Measurements from ENCODE around the gene PHF20. TPM values are rescaled to one million over a fixed set of nuclear protein-coding genes. Genes with fewer than 3 reads are reported as not detected.

Gene PHF20
- polyA plus RNA-seq, 2 donors = 13.0 to 15.8 TPM

DNA sequence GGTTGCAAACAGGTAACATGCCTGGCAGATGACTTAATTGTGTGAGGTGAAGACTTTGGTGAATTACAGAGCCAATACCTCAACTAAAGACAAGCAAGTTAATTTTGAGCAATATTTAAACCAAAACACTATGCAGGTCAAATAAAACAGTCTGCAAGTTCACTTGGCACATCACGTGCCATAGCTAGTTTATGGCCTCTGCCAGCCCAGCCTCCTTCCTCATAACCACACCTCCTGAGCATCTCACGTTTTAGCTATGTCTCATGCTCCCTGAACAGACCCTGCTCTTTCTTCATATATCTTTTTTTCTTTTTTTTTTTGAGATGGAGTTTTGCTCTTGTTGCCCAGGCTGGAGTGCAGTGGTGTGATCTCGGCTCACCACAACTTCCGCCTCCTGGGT lies 192.1 kb downstream of the PHF20 start:
- Histone ChIP-seq H3K4me1 (ENCODE audit: control insufficient read depth in 2 of 2, insufficient read depth in 2 of 2, low read length in 1 of 2) (peaks cover 0 to 3% of the 10 kb centered on the region in 2 donors), H3K9me3 (ENCODE audit: control insufficient read depth in 2 of 2, insufficient read depth in 1 of 2, low read depth in 1 of 2, low read length in 1 of 2) (no peaks in the 10 kb centered on the region), H3K27me3 (ENCODE audit: control insufficient read depth in 1 of 2, insufficient read depth in 2 of 2, low read length in 2 of 2) (no peaks in the 10 kb centered on the region), H3K27ac (ENCODE audit: low read depth in 2 of 2, low read length in 1 of 2) (no peak overlapping the region), H3K4me3 (ENCODE audit: low read depth in 1 of 2, low read length in 2 of 2) (no peak overlapping the region), H3K36me3 (ENCODE audit: control insufficient read depth in 2 of 2, insufficient read depth in 2 of 2, low read length in 1 of 2) (no peaks in the 10 kb centered on the region)
- 86 to 92% methylated on average over 4 of the region's 4 CpGs for WGBS, 2 donors

GRCh38 chr20:35967979-35968640 lies 196.3 kb downstream of the PHF20 start, which contains the start of gene CNBD2:
Gene CNBD2 (plus strand): TSS chr20:35968590. CDS start chr20:35968763, 173 bp downstream.
- WGBS, 2 donors = 89 to 98% methylated on average over 3 of the region's 3 CpGs
- Histone ChIP-seq H3K4me1 (ENCODE audit: control insufficient read depth in 2 of 2, insufficient read depth in 2 of 2, low read length in 1 of 2) (peaks cover 0 to 3% of the 10 kb centered on the region in 2 donors), H3K27me3 (ENCODE audit: control insufficient read depth in 1 of 2, insufficient read depth in 2 of 2, low read length in 2 of 2) (no peaks in the 10 kb centered on the region), H3K27ac (ENCODE audit: low read depth in 2 of 2, low read length in 1 of 2) (no peak within 1 kb of the TSS), H3K4me3 (ENCODE audit: low read depth in 1 of 2, low read length in 2 of 2) (no peak within 1 kb of the TSS), H3K9me3 (ENCODE audit: control insufficient read depth in 2 of 2, insufficient read depth in 1 of 2, low read depth in 1 of 2, low read length in 1 of 2) (no peaks in the 10 kb centered on the region), H3K36me3 (ENCODE audit: control insufficient read depth in 2 of 2, insufficient read depth in 2 of 2, low read length in 1 of 2) (no peaks in the 10 kb centered on the region)

DNA sequence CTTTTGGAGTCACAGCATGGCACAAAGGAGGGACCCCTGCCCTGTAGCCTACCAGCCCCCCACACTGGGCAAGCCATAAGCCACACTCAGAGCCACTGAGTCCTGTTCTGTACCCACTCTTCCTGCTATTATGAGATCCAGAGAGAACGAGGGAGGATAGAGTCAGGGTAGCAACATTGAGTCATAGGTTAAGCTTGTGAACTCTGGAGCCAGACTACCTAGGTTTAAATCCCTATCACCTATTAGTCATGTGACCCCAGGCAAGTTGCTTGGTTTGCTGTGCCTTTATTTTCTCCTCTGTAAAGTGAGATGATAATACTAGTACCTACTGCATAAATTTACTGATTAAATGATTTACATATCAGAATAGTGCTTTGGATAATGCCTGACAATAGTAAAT lies 197.1 kb downstream of the PHF20 start:
- Histone ChIP-seq H3K4me3 (ENCODE audit: low read depth in 1 of 2, low read length in 2 of 2) (no peak overlapping the region), H3K27ac (ENCODE audit: low read depth in 2 of 2, low read length in 1 of 2) (no peak overlapping the region), H3K9me3 (ENCODE audit: control insufficient read depth in 2 of 2, insufficient read depth in 1 of 2, low read depth in 1 of 2, low read length in 1 of 2) (no peaks in the 10 kb centered on the region), H3K27me3 (ENCODE audit: control insufficient read depth in 1 of 2, insufficient read depth in 2 of 2, low read length in 2 of 2) (no peaks in the 10 kb centered on the region), H3K36me3 (ENCODE audit: control insufficient read depth in 2 of 2, insufficient read depth in 2 of 2, low read length in 1 of 2) (no peaks in the 10 kb centered on the region), H3K4me1 (ENCODE audit: control insufficient read depth in 2 of 2, insufficient read depth in 2 of 2, low read length in 1 of 2) (peaks cover 0 to 3% of the 10 kb centered on the region in 2 donors)
- WGBS, 2 donors = 33 to 44% methylated on average over 1 of the region's 1 CpG

DNA sequence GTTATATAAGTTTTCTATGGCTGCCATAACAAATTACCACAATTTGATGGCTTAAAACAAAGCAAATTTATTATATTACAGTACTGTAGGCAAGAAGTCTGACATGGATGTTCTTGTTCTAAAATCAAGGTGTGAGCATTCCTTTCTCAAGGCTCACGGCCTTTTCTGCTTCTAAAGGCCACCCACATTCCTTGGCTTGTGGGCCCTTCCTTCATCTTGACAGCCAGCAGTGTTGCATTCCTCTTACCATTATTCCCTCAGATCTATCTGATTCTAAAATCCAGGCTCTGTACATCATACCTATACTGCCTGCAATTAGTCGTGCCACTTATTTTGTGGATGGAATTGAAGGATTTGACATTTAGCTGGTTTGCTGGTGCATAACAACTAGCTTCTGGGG lies 200.2 kb downstream of the PHF20 start:
- Histone ChIP-seq H3K4me3 (ENCODE audit: low read depth in 1 of 2, low read length in 2 of 2) (no peak overlapping the region), H3K36me3 (ENCODE audit: control insufficient read depth in 2 of 2, insufficient read depth in 2 of 2, low read length in 1 of 2) (no peaks in the 10 kb centered on the region), H3K9me3 (ENCODE audit: control insufficient read depth in 2 of 2, insufficient read depth in 1 of 2, low read depth in 1 of 2, low read length in 1 of 2) (no peaks in the 10 kb centered on the region), H3K27ac (ENCODE audit: low read depth in 2 of 2, low read length in 1 of 2) (no peak overlapping the region), H3K4me1 (ENCODE audit: control insufficient read depth in 2 of 2, insufficient read depth in 2 of 2, low read length in 1 of 2) (peaks cover 0 to 3% of the 10 kb centered on the region in 2 donors), H3K27me3 (ENCODE audit: control insufficient read depth in 1 of 2, insufficient read depth in 2 of 2, low read length in 2 of 2) (no peaks in the 10 kb centered on the region)
- WGBS, 2 donors = 77 to 84% methylated on average over 2 of the region's 2 CpGs

- H3K27ac ChIP-seq (ENCODE audit: low read depth in 2 of 2, low read length in 1 of 2) = no peak overlapping the region
- H3K36me3 ChIP-seq (ENCODE audit: control insufficient read depth in 2 of 2, insufficient read depth in 2 of 2, low read length in 1 of 2) = no peaks in the 10 kb centered on the region
- H3K4me3 ChIP-seq (ENCODE audit: low read depth in 1 of 2, low read length in 2 of 2) = no peak overlapping the region
- H3K9me3 ChIP-seq (ENCODE audit: control insufficient read depth in 2 of 2, insufficient read depth in 1 of 2, low read depth in 1 of 2, low read length in 1 of 2) = no peaks in the 10 kb centered on the region
- 40 to 54% methylated on average over 4 of the region's 4 CpGs for WGBS, 2 donors
- H3K27me3 ChIP-seq (ENCODE audit: control insufficient read depth in 1 of 2, insufficient read depth in 2 of 2, low read length in 2 of 2) = no peaks in the 10 kb centered on the region
- peaks cover 0 to 3% of the 10 kb centered on the region in 2 donors for H3K4me1 ChIP-seq (ENCODE audit: control insufficient read depth in 2 of 2, insufficient read depth in 2 of 2, low read length in 1 of 2)
Measured at GRCh38 chr20:35972462-35972861, 200.6 kb downstream of the PHF20 start.

DNA sequence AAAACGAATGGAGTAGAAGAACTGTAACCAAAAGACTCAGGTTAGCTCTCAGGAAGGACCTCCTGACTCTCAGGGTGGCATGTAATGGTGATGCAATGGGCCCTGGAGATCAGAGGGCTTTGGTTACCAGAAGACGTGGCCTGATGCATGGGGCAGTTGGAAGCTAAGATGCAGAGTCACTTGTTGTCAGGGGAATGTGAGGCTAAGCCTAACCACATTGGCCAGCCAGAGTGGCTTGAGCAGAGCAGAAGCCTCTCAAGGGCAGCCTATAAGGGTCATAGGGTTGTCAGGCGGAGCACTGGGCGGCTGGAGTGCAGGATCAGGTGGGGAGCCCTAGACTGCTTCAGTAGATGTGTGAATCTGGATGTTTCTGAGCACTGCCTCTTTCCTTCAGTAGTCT lies 202.4 kb downstream of the PHF20 start:
- Histone ChIP-seq H3K9me3 (ENCODE audit: control insufficient read depth in 2 of 2, insufficient read depth in 1 of 2, low read depth in 1 of 2, low read length in 1 of 2) (no peaks in the 10 kb centered on the region), H3K27me3 (ENCODE audit: control insufficient read depth in 1 of 2, insufficient read depth in 2 of 2, low read length in 2 of 2) (no peaks in the 10 kb centered on the region), H3K4me1 (ENCODE audit: control insufficient read depth in 2 of 2, insufficient read depth in 2 of 2, low read length in 1 of 2) (no peaks in the 10 kb centered on the region), H3K36me3 (ENCODE audit: control insufficient read depth in 2 of 2, insufficient read depth in 2 of 2, low read length in 1 of 2) (no peaks in the 10 kb centered on the region), H3K4me3 (ENCODE audit: low read depth in 1 of 2, low read length in 2 of 2) (no peak overlapping the region), H3K27ac (ENCODE audit: low read depth in 2 of 2, low read length in 1 of 2) (no peak overlapping the region)
- WGBS, 2 donors = 85% methylated on average over 4 of the region's 4 CpGs

GRCh38 chr20:35975576-35976373 lies 204.0 kb downstream of the PHF20 start:
- 72 to 75% methylated on average over 9 of the region's 9 CpGs for WGBS, 2 donors
- Histone ChIP-seq H3K4me1 (ENCODE audit: control insufficient read depth in 2 of 2, insufficient read depth in 2 of 2, low read length in 1 of 2) (no peaks in the 10 kb centered on the region), H3K4me3 (ENCODE audit: low read depth in 1 of 2, low read length in 2 of 2) (no peak overlapping the region)

DNA sequence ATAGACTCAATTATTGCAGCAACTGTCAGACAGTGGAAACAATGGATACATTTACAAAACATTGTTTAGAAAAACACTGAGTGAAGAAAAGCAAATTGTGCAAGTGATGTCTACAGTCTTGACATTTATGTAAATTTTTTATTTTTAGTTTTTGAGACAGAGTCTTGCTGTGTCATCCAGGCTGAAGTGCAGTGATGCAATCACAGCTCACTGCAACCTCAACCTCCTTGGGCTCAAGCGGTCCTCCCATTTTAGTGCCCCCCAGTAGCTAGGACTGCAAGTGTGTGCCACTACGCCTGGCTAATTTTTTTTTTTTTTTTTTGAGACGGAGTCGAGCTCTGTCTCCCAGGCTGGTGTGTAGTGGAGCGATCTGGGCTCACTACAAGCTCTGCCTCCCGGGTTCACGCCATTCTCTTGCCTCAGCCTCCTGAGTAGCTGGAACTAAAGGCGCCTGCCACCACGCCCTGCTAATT lies 206.3 kb downstream of the PHF20 start:
- WGBS, 2 donors = 87 to 90% methylated on average over 9 of the region's 9 CpGs
- Histone ChIP-seq H3K27me3 (ENCODE audit: control insufficient read depth in 1 of 2, insufficient read depth in 2 of 2, low read length in 2 of 2) (no peaks in the 10 kb centered on the region), H3K27ac (ENCODE audit: low read depth in 2 of 2, low read length in 1 of 2) (no peak overlapping the region), H3K4me1 (ENCODE audit: control insufficient read depth in 2 of 2, insufficient read depth in 2 of 2, low read length in 1 of 2) (no peaks in the 10 kb centered on the region), H3K9me3 (ENCODE audit: control insufficient read depth in 2 of 2, insufficient read depth in 1 of 2, low read depth in 1 of 2, low read length in 1 of 2) (peaks cover 0 to 2% of the 10 kb centered on the region in 2 donors), H3K4me3 (ENCODE audit: low read depth in 1 of 2, low read length in 2 of 2) (no peak overlapping the region), H3K36me3 (ENCODE audit: control insufficient read depth in 2 of 2, insufficient read depth in 2 of 2, low read length in 1 of 2) (no peaks in the 10 kb centered on the region)

More at GRCh38 chr20:35975576-35976373, 204.0 kb downstream of the PHF20 start:
- H3K27ac ChIP-seq (ENCODE audit: low read depth in 2 of 2, low read length in 1 of 2) = no peak overlapping the region
- H3K27me3 ChIP-seq (ENCODE audit: control insufficient read depth in 1 of 2, insufficient read depth in 2 of 2, low read length in 2 of 2) = no peaks in the 10 kb centered on the region
- no peaks in the 10 kb centered on the region for H3K9me3 ChIP-seq (ENCODE audit: control insufficient read depth in 2 of 2, insufficient read depth in 1 of 2, low read depth in 1 of 2, low read length in 1 of 2)
- no peaks in the 10 kb centered on the region for H3K36me3 ChIP-seq (ENCODE audit: control insufficient read depth in 2 of 2, insufficient read depth in 2 of 2, low read length in 1 of 2)

- Histone ChIP-seq H3K36me3 (ENCODE audit: control insufficient read depth in 2 of 2, insufficient read depth in 2 of 2, low read length in 1 of 2) (no peaks in the 10 kb centered on the region), H3K4me3 (ENCODE audit: low read depth in 1 of 2, low read length in 2 of 2) (no peak overlapping the region), H3K4me1 (ENCODE audit: control insufficient read depth in 2 of 2, insufficient read depth in 2 of 2, low read length in 1 of 2) (no peaks in the 10 kb centered on the region), H3K27me3 (ENCODE audit: control insufficient read depth in 1 of 2, insufficient read depth in 2 of 2, low read length in 2 of 2) (no peaks in the 10 kb centered on the region), H3K27ac (ENCODE audit: low read depth in 2 of 2, low read length in 1 of 2) (no peak overlapping the region), H3K9me3 (ENCODE audit: control insufficient read depth in 2 of 2, insufficient read depth in 1 of 2, low read depth in 1 of 2, low read length in 1 of 2) (peaks cover 0 to 2% of the 10 kb centered on the region in 2 donors)
- 58 to 71% methylated on average over 5 of the region's 5 CpGs for WGBS, 2 donors
Measured at GRCh38 chr20:35979544-35979943, 207.7 kb downstream of the PHF20 start.

Measured in esophagus (tissue), 2 donors.